Activated CD8-positive, alpha-beta memory T cell treated with anti-CD3 and anti-CD28 coated beads for 48 hours (primary cell): ENCODE results near the gene COPG1.

Experiments used
- DNase-seq, 3 experiments: peaks; one replicate each; pipeline ENCODE4 v3.0.0-alpha.2; 2020; ENCODE audit warnings: low read depth in 2 of 3, low spot score in 2 of 3

COPG1 gene

GRCh38 chr3:129313665-129314385, 64.4 kb downstream of the COPG1 start:
- DNase-seq, result peak in 1 of 3 experiments; percentile 8

GRCh38 chr3:129314386-129315222, 65.2 kb downstream of the COPG1 start:
- peak in 1 of 3 experiments; percentile 30 for DNase-seq

GRCh38 chr3:129315223-129315997, 66.0 kb downstream of the COPG1 start:
- DNase-seq, result peak in 2 of 3 experiments; percentile 33 to 39

- DNase-seq, result no peak
Observed at GRCh38 chr3:129315998-129316247, 66.5 kb downstream of the COPG1 start.

GRCh38 chr3:129316248-129317013, 67.0 kb downstream of the COPG1 start:
- DNase-seq, result peak; percentile 61 to 99 (median 99)

- no peak for DNase-seq
Observed at GRCh38 chr3:129317014-129317771, 67.8 kb downstream of the COPG1 start.

- DNase-seq, result no peak
Observed at GRCh38 chr3:129317848-129318247, 68.4 kb downstream of the COPG1 start.

GRCh38 chr3:129318921-129319320, 69.5 kb downstream of the COPG1 start:
- no peak for DNase-seq

GRCh38 chr3:129320261-129320660, 70.9 kb downstream of the COPG1 start:
- DNase-seq, result no peak

GRCh38 chr3:129320825-129321487, 71.5 kb downstream of the COPG1 start:
- no peak for DNase-seq

- DNase-seq, result no peak
Observed at GRCh38 chr3:129321887-129322286, 72.5 kb downstream of the COPG1 start.

- no peak for DNase-seq
Observed at GRCh38 chr3:129323651-129324294, 74.4 kb downstream of the COPG1 start.

GRCh38 chr3:129324855-129325254, 75.4 kb downstream of the COPG1 start:
- DNase-seq, result no peak

GRCh38 chr3:129325383-129325782, 76.0 kb downstream of the COPG1 start:
- no peak for DNase-seq

- DNase-seq, result no peak
Observed at GRCh38 chr3:129326138-129326537, 76.7 kb downstream of the COPG1 start.

- no peak for DNase-seq
Observed at GRCh38 chr3:129326595-129326994, 77.2 kb downstream of the COPG1 start.
